Nephron progenitor cell (in vitro differentiated cells): ENCODE measurements around the gene OST4.

Source experiments
- DNase-seq: peaks from one replicate; pipeline ENCODE4 v3.0.0; 2021
- H3K27ac Mint-ChIP-seq: 2 replicates; pipeline ENCODE4 v1.8.0; 2021; ENCODE audit warnings: mild to moderate bottlenecking, moderate library complexity, mixed read lengths
- H3K27me3 Mint-ChIP-seq: 2 replicates; pipeline ENCODE4 v1.8.0; 2021; ENCODE audit warnings: mild to moderate bottlenecking, low read depth, mixed read lengths; ENCODE audit not compliant: poor library complexity
- H3K36me3 Mint-ChIP-seq: 2 replicates; pipeline ENCODE4 v1.8.0; 2021; ENCODE audit warnings: low read depth, mixed read lengths
- H3K4me1 Mint-ChIP-seq: 2 replicates; pipeline ENCODE4 v1.8.0; 2021; ENCODE audit warnings: mixed read lengths
- H3K4me3 Mint-ChIP-seq: 2 replicates; pipeline ENCODE4 v1.8.0; 2021; ENCODE audit warnings: mild to moderate bottlenecking, moderate library complexity, mixed read lengths
- H3K9me3 Mint-ChIP-seq: 2 replicates; pipeline ENCODE4 v1.8.0; 2021; ENCODE audit warnings: mild to moderate bottlenecking, moderate library complexity, mixed read lengths
- CTCF ChIP-seq: fragments of 200-600 bp; sonication (generic); IDR thresholded peaks from 2 replicates; pipeline ENCODE4 v1.5.0; 2021; ENCODE audit warnings: antibody characterized with exemption

OST4 gene

GRCh38 chr2:27027211-27027651, 44.2 kb downstream of the OST4 start:
- Mint-ChIP-seq H3K4me1 (peaks cover 23% of the 10 kb centered on the region), H3K9me3 (no peaks in the 10 kb centered on the region), H3K27ac (no peak overlapping the region), H3K27me3 (peaks cover 3% of the 10 kb centered on the region), H3K36me3 (peaks cover 30% of the 10 kb centered on the region), H3K4me3 (no peak overlapping the region)
- TF ChIP-seq CTCF: no peak
- no peak for DNase-seq

- no peak for DNase-seq
- Mint-ChIP-seq H3K27me3 (peaks cover 3% of the 10 kb centered on the region), H3K27ac (peak overlapping the region; percentile 61), H3K9me3 (no peaks in the 10 kb centered on the region), H3K4me1 (peaks cover 29% of the 10 kb centered on the region), H3K36me3 (peaks cover 30% of the 10 kb centered on the region), H3K4me3 (no peak overlapping the region)
- no peak for TF ChIP-seq CTCF
These were observed 45.3 kb downstream of the OST4 start for GRCh38 chr2:27025861-27026851.

GRCh38 chr2:27025281-27025800, 46.1 kb downstream of the OST4 start:
- Mint-ChIP-seq H3K9me3 (no peaks in the 10 kb centered on the region), H3K36me3 (peaks cover 27% of the 10 kb centered on the region)

GRCh38 chr2:27024812-27025211, 46.6 kb downstream of the OST4 start:
- no peak for TF ChIP-seq CTCF
- Mint-ChIP-seq H3K9me3 (no peaks in the 10 kb centered on the region), H3K4me1 (peaks cover 38% of the 10 kb centered on the region), H3K36me3 (peaks cover 25% of the 10 kb centered on the region), H3K27me3 (peaks cover 3% of the 10 kb centered on the region), H3K4me3 (no peak overlapping the region), H3K27ac (peak overlapping the region; percentile 71)
- no peak for DNase-seq

More at GRCh38 chr2:27025281-27025800, 46.1 kb downstream of the OST4 start:
- TF ChIP-seq CTCF: no peak
- peaks cover 3% of the 10 kb centered on the region for H3K27me3 Mint-ChIP-seq
- no peak overlapping the region for H3K4me3 Mint-ChIP-seq
- H3K27ac Mint-ChIP-seq: peak overlapping the region; percentile 71
- no peak for DNase-seq
- H3K4me1 Mint-ChIP-seq: peaks cover 34% of the 10 kb centered on the region

- peaks cover 19% of the 10 kb centered on the region for H3K36me3 Mint-ChIP-seq
- H3K27me3 Mint-ChIP-seq: peaks cover 3% of the 10 kb centered on the region
- H3K9me3 Mint-ChIP-seq: no peaks in the 10 kb centered on the region
- TF ChIP-seq CTCF: peak; percentile 21
- peak; percentile 33 for DNase-seq
- H3K27ac Mint-ChIP-seq: no peak overlapping the region
- H3K4me3 Mint-ChIP-seq: no peak overlapping the region
- peaks cover 44% of the 10 kb centered on the region for H3K4me1 Mint-ChIP-seq
These were observed 47.3 kb downstream of the OST4 start for GRCh38 chr2:27024188-27024587.
